Ishikawa (cell line): ENCODE data around the gene NUP54.

Experiments used
- CEBPB ChIP-seq: IDR thresholded peaks from 2 replicates; pipeline ENCODE4 v1.6.1; 2012
- EGR1 ChIP-seq: IDR thresholded peaks from 2 replicates; pipeline ENCODE4 v1.6.1; 2012
- EP300 ChIP-seq: IDR thresholded peaks from 2 replicates; pipeline ENCODE4 v1.6.1; 2012; ENCODE audit warnings: borderline replicate concordance
- USF1 ChIP-seq: IDR thresholded peaks from 2 replicates; pipeline ENCODE4 v1.6.1; 2012
- YY1 ChIP-seq: IDR thresholded peaks from 2 replicates; pipeline ENCODE4 v1.6.1; 2012; ENCODE audit warnings: low read depth

- TF ChIP-seq YY1 (no peak), USF1 (no peak), EP300 (no peak), CEBPB (no peak), EGR1 (no peak)
These were observed 70.1 kb downstream of the NUP54 start for GRCh38 chr4:76078033-76078613.
